GM18499 (cell line): ENCODE measurements around the gene ELAC2.
"Not testable (repeated sequence)": the region's sequence is repeated elsewhere in the genome, so short reads cannot be mapped to it uniquely, and the experiment has no call there.

Experiments
- ATAC-seq: cut with Tn5 transposase; IDR thresholded peaks from one replicate; pipeline ENCODE4 v1.9.1; 2021; ENCODE audit warnings: moderate number of reproducible peaks; ENCODE audit not compliant: insufficient read depth, unreplicated experiment

ELAC2 gene

GRCh38 chr17:12994341-12995074 is 23.3 kb downstream of the ELAC2 start:
- ATAC-seq: no peak

DNA sequence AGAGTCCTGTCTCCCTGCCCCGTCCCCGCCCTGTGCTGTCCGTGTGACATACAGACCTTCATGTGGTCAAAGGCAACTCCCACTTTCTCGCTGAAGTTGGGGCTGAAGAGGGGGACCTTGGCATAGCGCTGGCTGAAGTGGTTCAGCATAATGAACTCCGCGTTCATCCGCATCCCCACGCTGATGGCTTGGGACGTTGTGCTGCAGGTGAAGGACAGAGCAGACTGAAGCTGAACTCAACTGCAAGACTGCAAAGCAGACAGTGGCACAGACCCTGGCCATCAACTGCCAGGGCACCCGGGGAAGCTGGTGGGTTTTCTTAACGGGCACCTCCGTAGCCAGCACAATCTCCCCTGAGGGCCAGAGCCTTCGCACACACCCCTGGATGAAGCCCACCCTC is 24.2 kb downstream of the ELAC2 start:
- ATAC-seq: no peak

DNA sequence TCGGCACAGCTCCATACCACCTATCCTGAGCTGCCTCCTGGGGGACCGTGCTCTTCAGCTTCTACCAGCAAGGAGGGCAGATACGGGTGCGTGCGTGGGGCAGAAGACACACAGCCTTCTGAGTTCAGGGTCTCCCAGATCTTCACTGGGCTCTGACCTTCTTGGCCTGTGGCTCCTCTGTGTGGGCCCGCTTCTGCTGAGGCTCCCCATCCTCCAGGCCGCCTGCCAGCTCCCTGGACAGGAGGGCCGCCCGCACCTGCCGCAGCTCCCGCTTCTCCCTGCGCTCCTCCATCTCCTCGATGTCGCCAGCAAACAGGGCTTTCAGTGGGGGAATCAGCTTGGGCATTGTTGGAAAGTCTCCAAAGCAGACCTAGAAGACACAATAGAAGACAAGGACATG is 25.2 kb downstream of the ELAC2 start:
- no peak for ATAC-seq

DNA sequence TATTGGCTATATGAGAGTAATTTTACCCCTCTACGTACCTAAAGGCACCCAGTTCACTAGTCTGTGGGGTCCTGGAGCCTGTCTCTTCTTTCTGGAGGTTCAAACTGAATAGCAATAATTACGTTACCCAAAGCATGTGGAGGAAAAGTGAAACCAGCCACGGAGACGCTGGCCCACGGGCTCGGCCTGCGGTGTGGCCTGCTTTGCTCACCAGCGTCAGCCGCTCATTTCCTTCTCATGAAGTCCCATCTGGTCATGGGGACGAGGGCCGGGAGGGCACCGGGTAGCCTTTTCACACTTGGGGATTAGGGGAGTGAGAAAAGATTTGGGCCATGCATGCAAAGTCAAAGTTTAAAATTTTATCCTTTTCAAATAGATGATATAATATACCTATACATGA is 26.9 kb downstream of the ELAC2 start:
- no peak for ATAC-seq

DNA sequence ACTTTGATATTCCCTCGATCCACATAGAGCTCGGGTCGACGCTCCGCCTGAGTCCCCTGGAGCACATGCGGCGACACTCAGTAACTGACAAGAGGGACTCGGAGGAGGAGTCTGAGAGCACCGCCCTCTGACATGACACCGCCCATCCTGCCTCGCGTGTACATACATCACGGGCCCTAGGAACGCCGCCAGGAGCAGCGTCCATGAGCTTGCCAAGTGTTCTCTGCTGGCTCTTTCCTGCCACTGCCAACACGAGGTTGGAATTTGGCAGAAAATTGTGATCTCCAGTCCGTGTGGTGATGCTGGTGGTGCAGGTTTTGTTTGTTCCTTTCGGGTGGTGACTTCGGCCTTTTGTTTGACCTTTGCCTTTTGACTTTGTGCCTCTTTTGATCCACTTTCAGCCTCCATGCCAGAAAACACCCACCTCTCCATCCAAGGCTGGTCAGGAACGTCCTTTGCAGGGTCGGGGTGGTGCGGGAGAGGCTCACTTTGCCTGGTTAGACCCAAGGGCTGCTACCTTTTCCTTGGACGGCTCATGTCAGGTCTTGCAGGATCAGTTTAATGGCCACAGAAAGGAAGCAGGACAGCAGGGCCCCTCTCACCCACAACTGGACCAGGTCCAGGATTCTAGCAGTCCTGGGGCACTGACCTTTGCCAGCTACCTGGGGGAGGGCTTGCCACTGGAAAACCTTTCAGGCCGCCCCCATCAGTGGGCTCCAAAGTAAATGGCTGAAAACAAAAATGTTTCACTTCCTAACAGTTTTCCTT is 27.6 kb downstream of the ELAC2 start:
- ATAC-seq: no peak

- no peak for ATAC-seq
Measured at GRCh38 chr17:12987120-12987519, 30.7 kb downstream of the ELAC2 start.

DNA sequence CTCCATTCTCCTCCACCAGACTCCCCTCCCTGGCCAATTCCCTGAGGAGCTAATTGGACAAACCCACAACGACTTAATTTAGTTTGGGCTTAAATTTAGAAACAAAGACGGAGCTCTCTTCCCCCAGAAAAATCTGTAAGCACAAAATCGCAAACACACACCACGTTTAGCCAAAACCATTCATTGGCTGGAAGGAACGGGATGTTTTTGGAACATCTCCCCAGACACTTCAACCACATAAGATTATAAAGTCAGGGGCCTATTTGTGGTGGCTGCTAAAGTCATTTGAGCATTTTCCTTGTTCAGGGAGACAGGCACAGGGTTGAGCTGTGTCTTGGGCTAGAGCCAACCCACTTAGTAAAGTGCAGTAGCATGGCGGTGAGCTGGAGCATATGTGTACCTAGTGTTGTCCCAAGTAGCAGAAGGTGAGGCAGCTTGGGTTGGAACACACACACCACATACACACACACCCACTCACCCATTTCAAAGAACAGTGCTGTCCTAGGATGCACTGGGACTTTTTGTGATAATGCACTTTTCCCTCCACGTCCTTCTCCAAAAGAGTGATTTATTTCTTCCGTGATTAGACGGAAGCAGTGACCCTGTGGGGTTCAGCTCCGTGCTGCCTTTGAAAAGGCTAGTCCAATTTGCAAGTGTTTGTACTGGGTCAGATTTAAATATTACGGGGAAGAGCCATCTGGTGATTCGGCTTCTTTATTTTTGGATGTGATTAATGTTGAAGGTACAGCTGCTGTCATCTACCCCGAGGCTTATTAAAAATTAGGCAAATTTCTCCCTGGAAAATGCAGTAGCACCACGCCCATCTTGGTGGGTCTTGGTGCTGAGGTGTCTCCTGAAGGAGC is 32.2 kb downstream of the ELAC2 start:
- ATAC-seq: no peak

DNA sequence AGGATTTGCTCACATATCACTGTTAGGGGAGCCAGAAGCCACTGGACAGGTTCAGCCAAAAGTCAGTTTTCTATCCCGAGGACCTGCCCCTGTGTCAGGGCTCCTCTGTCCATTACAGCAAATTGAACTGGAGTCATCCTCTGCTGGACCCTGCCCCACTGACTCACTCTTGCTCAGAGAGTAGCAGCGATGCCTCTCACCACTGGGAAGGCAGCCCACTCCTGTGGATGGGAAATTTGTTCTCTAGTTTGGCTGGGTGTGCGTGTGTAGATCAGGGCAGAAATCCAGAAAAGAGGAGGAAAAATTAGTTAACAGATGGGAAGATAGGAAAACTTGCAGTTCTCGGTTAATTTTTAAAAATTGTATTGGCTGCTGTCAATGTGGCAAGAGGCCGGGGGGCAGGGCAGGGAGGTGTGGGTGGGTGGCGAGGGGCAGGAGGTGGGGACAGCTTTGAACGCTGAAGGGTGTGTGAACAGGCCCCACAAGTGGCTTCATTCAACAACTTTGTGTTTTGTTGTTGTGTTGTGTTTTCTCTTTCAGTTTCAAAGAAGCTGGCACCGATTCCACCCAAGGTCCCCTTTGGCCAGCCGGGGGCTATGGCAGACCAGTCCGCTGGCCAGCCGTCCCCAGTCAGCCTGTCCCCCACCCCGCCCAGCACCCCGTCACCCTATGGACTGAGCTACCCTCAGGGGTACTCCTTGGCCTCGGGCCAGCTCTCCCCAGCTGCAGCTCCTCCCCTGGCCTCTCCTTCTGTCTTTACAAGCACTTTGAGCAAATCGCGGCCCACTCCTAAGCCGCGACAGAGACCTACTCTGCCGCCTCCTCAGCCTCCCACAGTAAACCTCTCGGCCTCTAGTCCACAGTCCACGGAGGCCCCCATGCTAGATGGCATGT is 33.6 kb downstream of the ELAC2 start:
- no peak for ATAC-seq

DNA sequence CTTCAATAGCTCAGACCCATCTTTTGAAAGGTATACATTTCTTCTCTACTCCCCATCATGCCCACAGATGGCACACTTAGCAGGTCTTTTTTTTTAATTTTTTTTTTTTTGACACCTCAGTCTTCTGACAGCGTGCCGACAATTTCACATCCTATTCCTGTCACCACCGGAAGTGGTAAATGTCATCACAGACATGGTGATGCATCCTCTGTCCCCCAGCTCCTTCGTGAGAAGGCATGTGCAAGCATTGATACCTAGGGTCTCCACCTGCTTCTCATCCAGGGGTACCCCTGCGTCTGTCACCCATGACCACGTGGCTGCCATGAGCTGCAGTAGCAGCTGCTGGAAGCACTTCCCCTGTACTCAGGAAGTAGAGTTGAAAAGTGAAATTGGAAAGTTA is 35.6 kb downstream of the ELAC2 start:
- ATAC-seq: no peak

GRCh38 chr17:12979826-12980500 is 37.9 kb downstream of the ELAC2 start:
- no peak for ATAC-seq

DNA sequence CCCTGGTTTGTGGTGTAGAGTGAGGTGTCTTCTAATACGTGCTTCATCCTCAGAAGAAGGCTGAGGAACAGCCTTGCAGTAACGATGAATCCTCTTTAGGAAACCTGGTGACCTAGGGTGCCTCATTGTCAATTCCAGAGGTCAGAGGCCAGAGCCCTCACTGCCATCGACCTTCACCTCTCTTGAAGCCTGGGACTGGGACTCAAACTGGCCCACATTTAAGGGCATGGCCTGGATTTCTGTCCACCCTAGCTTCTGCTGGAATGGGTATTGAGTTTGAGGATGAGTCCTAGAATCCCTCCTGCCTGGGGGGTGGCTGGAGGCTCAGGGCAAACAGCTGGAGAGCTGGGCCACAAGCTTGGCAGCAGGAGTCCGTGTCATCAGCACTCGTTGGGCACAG is 38.6 kb downstream of the ELAC2 start:
- ATAC-seq: no peak

DNA sequence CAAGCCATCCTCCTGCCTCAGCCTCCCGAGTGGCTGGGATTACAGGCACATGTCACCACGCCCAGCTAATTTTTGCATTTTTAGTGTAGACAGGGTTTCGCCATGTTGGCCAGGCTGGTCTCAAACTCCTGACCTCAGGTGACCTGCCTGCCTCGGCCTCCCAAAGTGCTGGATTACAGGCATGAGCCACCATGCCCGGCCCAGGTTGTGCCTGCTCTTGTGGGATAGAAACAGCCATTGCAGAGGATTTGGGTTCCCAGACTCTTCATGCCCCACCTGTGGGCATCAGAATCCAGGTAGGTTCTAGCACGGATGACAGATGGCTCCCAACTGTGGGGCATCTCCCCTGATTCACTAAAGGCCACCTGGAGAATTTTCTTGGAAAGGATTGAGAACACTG is 39.0 kb downstream of the ELAC2 start:
- not testable (repeated sequence) for ATAC-seq

GRCh38 chr17:12977008-12977751 is 40.6 kb downstream of the ELAC2 start:
- ATAC-seq: no peak

GRCh38 chr17:12974005-12974531 is 43.8 kb downstream of the ELAC2 start:
- no peak for ATAC-seq

DNA sequence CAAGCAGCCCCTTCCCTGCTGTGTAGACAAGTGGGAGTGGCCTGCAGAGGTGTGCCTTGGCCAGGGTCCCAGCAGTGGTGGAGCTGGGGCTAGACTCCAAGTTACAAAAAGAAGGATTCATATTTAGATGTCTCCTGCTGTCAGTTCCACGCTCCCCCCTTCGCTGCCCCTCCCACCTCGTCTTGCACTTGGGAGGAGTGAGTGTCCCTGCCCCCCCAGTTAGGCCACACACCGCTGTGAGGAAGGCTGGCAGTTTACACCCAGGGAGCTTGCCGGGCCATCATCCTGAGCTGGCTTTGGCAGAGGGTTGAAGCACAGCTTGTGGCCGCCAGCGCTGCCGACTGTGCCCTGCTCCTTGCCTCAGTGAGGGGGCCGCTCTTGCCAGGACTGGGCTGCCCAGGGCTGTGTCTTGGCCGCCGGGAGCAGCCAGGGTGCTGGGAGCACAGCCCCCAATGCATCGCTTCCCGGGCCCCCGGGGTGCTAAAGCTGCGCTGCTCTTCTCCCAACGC is 44.3 kb downstream of the ELAC2 start:
- no peak for ATAC-seq

DNA sequence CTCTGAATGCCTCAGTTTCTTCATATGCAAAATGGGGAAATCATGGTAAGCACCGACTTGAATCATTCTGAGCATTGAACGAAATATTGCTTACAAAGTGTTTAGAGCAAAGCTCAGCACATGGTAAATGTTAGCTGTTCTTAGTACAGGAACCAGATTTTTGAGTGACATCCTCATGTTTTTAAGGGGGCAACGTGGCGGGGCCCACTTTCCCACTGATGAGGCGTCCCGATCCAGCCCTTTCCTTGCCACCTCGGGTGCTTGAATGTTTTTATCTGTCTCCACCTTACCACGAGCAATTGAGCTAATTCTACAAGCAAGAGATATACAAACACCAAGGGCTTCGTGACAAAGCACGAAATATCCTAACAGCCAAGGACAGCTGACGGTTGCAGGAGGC is 49.9 kb downstream of the ELAC2 start:
- ATAC-seq: no peak

GRCh38 chr17:12966413-12966812 is 51.4 kb downstream of the ELAC2 start:
- ATAC-seq: no peak

DNA sequence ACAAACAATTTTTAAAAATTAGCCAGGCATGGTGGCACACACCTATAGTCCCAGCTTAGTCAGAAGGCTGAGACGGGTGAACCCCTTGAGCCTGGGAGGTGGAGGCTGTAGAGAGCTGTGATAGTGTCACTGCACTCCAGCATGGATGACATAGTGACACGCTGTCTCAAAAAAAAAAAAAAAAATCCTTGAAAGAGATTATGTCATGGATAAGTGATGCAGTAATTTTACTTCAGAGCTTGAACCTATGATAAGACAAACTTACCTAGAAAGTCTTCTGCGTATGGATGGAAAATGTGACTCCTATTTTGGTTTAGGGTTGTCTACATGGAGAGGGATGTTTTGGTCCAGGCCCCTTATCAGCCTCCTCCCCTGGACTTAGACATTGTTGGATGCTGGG is 51.8 kb downstream of the ELAC2 start:
- ATAC-seq: no peak
